Measurements from ENCODE around the gene PHACTR2. TPM values are rescaled to one million over a fixed set of nuclear protein-coding genes. Genes with fewer than 3 reads are reported as not detected.

PHACTR2 gene
- total and polyA plus RNA-seq, 2 of the 13 experiments (the other 11 are each of a cell fraction or from before 2014, with no cell fraction given): 11.3 to 28.2 TPM

DNA sequence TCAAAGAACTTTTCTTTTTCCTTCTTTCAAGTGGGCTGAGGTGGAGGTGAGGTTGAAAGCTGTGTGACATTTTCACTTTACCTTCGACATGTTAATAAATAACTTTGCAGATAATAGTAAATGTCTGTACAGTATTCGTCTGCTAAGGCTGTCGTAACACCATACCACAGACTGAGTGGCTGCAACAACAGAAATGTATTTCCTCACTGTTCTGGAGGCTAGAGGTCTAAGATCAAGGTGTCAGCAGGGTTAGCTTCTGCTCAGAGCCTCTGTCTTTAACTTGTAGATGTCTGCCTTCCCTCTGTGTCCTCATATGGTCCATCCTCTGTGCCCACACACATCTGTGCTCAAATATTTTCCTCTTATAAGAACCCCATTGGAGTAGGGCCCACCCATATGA lies 14.9 kb downstream of the PHACTR2 start (continued):
- TF ChIP-seq FLYWCH1 (CRISPR knock-in tag; IDR thresholded peaks at IDR 0.05): no peak
- TF ChIP-seq RXRA (CRISPR knock-in tag; IDR thresholded peaks at IDR 0.05): peak; percentile 71; the same call in 1 of the 2 replicates
- no peak for TF ChIP-seq RBFOX2 (IDR thresholded peaks at IDR 0.05; ENCODE audit: low read depth, low read length)
- peak; percentile 78; the same call in 1 of the 2 replicates for TF ChIP-seq ZBTB25 (CRISPR knock-in tag; IDR thresholded peaks at IDR 0.05)
- peak; percentile 80 for TF ChIP-seq HNF4G (IDR thresholded peaks at IDR 0.05; ENCODE audit: borderline replicate concordance, low read depth, low read length)
- no peak for TF ChIP-seq HNF4G (CRISPR knock-in tag; IDR thresholded peaks at IDR 0.05; ENCODE audit: borderline replicate concordance, low read depth)
- TF ChIP-seq ARHGAP35 (CRISPR knock-in tag; IDR thresholded peaks at IDR 0.05; ENCODE audit: borderline replicate concordance): no peak
- TF ChIP-seq BHLHE40 (IDR thresholded peaks at IDR 0.05; ENCODE audit: low read length): 0 out of 2 replicates have a peak, but pooled peaks have one; percentile 9
- TF ChIP-seq, protein P1, sequence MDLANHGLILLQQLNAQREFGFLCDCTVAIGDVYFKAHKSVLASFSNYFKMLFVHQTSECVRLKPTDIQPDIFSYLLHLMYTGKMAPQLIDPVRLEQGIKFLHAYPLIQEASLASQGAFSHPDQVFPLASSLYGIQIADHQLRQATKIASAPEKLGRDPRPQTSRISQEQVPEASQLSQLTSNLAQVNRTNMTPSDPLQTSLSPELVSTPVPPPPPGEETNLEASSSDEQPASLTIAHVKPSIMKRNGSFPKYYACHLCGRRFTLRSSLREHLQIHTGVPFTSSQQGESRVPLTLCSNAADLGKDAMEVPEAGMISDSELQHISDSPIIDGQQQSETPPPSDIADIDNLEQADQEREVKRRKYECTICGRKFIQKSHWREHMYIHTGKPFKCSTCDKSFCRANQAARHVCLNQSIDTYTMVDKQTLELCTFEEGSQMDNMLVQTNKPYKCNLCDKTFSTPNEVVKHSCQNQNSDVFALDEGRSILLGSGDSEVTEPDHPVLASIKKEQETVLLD (CRISPR knock-in tag; IDR thresholded peaks at IDR 0.05; ENCODE audit: low read depth): no peak
- no peak for TF ChIP-seq HNRNPK (IDR thresholded peaks at IDR 0.05; ENCODE audit: low read depth, low read length, poor library complexity, severe bottlenecking)
- no peak for TF ChIP-seq TEAD2 (CRISPR knock-in tag; IDR thresholded peaks at IDR 0.05)
- peak; percentile 84; the same call in 1 of the 2 replicates for TF ChIP-seq SNAPC2 (CRISPR knock-in tag; IDR thresholded peaks at IDR 0.05)
- TF ChIP-seq HOXA3 (CRISPR knock-in tag; IDR thresholded peaks at IDR 0.05): peak; percentile 89
- TF ChIP-seq, protein P2, sequence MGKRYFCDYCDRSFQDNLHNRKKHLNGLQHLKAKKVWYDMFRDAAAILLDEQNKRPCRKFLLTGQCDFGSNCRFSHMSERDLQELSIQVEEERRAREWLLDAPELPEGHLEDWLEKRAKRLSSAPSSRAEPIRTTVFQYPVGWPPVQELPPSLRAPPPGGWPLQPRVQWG (CRISPR knock-in tag; IDR thresholded peaks at IDR 0.05; ENCODE audit: borderline replicate concordance, low read depth): no peak
- no peak for TF ChIP-seq ZNF766 (CRISPR knock-in tag; IDR thresholded peaks at IDR 0.05; ENCODE audit: borderline replicate concordance)
- no peak for TF ChIP-seq MXI1 (IDR thresholded peaks at IDR 0.05; ENCODE audit: borderline replicate concordance, low read depth, low read length)
- TF ChIP-seq, protein P3, sequence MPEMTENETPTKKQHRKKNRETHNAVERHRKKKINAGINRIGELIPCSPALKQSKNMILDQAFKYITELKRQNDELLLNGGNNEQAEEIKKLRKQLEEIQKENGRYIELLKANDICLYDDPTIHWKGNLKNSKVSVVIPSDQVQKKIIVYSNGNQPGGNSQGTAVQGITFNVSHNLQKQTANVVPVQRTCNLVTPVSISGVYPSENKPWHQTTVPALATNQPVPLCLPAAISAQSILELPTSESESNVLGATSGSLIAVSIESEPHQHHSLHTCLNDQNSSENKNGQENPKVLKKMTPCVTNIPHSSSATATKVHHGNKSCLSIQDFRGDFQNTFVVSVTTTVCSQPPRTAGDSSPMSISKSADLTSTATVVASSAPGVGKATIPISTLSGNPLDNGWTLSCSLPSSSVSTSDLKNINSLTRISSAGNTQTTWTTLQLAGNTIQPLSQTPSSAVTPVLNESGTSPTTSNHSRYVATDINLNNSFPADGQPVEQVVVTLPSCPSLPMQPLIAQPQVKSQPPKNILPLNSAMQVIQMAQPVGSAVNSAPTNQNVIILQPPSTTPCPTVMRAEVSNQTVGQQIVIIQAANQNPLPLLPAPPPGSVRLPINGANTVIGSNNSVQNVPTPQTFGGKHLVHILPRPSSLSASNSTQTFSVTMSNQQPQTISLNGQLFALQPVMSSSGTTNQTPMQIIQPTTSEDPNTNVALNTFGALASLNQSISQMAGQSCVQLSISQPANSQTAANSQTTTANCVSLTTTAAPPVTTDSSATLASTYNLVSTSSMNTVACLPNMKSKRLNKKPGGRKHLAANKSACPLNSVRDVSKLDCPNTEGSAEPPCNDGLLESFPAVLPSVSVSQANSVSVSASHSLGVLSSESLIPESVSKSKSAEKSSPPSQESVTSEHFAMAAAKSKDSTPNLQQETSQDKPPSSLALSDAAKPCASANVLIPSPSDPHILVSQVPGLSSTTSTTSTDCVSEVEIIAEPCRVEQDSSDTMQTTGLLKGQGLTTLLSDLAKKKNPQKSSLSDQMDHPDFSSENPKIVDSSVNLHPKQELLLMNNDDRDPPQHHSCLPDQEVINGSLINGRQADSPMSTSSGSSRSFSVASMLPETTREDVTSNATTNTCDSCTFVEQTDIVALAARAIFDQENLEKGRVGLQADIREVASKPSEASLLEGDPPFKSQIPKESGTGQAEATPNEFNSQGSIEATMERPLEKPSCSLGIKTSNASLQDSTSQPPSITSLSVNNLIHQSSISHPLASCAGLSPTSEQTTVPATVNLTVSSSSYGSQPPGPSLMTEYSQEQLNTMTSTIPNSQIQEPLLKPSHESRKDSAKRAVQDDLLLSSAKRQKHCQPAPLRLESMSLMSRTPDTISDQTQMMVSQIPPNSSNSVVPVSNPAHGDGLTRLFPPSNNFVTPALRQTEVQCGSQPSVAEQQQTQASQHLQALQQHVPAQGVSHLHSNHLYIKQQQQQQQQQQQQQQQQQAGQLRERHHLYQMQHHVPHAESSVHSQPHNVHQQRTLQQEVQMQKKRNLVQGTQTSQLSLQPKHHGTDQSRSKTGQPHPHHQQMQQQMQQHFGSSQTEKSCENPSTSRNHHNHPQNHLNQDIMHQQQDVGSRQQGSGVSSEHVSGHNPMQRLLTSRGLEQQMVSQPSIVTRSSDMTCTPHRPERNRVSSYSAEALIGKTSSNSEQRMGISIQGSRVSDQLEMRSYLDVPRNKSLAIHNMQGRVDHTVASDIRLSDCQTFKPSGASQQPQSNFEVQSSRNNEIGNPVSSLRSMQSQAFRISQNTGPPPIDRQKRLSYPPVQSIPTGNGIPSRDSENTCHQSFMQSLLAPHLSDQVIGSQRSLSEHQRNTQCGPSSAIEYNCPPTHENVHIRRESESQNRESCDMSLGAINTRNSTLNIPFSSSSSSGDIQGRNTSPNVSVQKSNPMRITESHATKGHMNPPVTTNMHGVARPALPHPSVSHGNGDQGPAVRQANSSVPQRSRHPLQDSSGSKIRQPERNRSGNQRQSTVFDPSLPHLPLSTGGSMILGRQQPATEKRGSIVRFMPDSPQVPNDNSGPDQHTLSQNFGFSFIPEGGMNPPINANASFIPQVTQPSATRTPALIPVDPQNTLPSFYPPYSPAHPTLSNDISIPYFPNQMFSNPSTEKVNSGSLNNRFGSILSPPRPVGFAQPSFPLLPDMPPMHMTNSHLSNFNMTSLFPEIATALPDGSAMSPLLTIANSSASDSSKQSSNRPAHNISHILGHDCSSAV (CRISPR knock-in tag; IDR thresholded peaks at IDR 0.05; ENCODE audit: borderline replicate concordance): no peak

Data from HepG2 (cell line).